SIG-M5 (cell line): Measurements from ENCODE around the gene FRMD4A.

Experiments used
- DNase-seq: peaks from one replicate; lab custom pipeline; 2025; lab: John Stamatoyannopoulos, UW

FRMD4A gene

GRCh38 chr10:13604357-13605040 lies 726.2 kb downstream of the FRMD4A start:
- DNase-seq: no peak

- DNase-seq: no peak
These were observed 732.8 kb downstream of the FRMD4A start for GRCh38 chr10:13597909-13598308.

- DNase-seq: no peak
These were observed 736.1 kb downstream of the FRMD4A start for GRCh38 chr10:13594641-13595040.
